ENCODE data around the gene JARID2. TPM values are rescaled to one million over a fixed set of nuclear protein-coding genes. Genes with fewer than 3 reads are reported as not detected.

Gene JARID2
- total and polyA plus RNA-seq, 2 of the 13 experiments (the other 11 are each of a cell fraction or from before 2014, with no cell fraction given), result 7.5 to 10.3 TPM

GRCh38 chr6:15504581-15505350 lies 258.9 kb downstream of the JARID2 start (continued):
- TF ChIP-seq THYN1 (CRISPR knock-in tag; IDR thresholded peaks at IDR 0.05; ENCODE audit: borderline replicate concordance, low read depth) (no peak), ATF2 (CRISPR knock-in tag; IDR thresholded peaks at IDR 0.05) (peak; percentile 62; the same call in 1 of the 2 replicates), ZNF530 (CRISPR knock-in tag; IDR thresholded peaks at IDR 0.05; ENCODE audit: low read depth) (no peak), JUN (CRISPR knock-in tag; IDR thresholded peaks at IDR 0.05) (no peak), CREBL2 (CRISPR knock-in tag; IDR thresholded peaks at IDR 0.05; ENCODE audit: borderline replicate concordance) (no peak), SP4 (CRISPR knock-in tag; IDR thresholded peaks at IDR 0.05) (no peak), FIP1L1 (IDR thresholded peaks at IDR 0.05; ENCODE audit: borderline replicate concordance, insufficient read depth, low read depth, low read length) (no peak), FOXM1 (CRISPR knock-in tag; IDR thresholded peaks at IDR 0.05) (no peak), NFIC (IDR thresholded peaks at IDR 0.05; ENCODE audit: low read length) (0 out of 2 replicates have a peak, but pooled peaks have one; percentile 53), EHMT2 (IDR thresholded peaks at IDR 0.05; ENCODE audit: borderline replicate concordance, low read depth, low read length) (no peak), ZFX (CRISPR knock-in tag; IDR thresholded peaks at IDR 0.05; ENCODE audit: low read depth) (no peak; the same call in none of the 2 replicates), ZBTB40 (IDR thresholded peaks at IDR 0.05) (no peak), ZBTB40 (CRISPR knock-in tag; IDR thresholded peaks at IDR 0.05) (no peak; the same call in 1 of the 2 replicates), ZNF143 (CRISPR knock-in tag; IDR thresholded peaks at IDR 0.05) (no peak), YEATS4 (CRISPR knock-in tag; IDR thresholded peaks at IDR 0.05; ENCODE audit: borderline replicate concordance) (no peak; the same call in 1 of the 2 replicates), SMARCC2 (IDR thresholded peaks at IDR 0.05) (no peak), GPBP1L1 (CRISPR knock-in tag; IDR thresholded peaks at IDR 0.05) (no peak), KDM1A (CRISPR knock-in tag; IDR thresholded peaks at IDR 0.05) (no peak)

Data from HepG2 (cell line).